ENCODE measurements around the gene CYB561A3.

The CYB561A3 gene

DNA sequence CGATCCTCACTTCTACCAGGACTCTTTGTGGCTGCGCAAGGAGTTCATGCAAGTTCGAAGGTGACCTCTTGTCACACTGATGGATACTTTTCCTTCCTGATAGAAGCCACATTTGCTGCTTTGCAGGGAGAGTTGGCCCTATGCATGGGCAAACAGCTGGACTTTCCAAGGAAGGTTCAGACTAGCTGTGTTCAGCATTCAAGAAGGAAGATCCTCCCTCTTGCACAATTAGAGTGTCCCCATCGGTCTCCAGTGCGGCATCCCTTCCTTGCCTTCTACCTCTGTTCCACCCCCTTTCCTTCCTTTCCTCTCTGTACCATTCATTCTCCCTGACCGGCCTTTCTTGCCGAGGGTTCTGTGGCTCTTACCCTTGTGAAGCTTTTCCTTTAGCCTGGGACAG is 7.0 kb upstream of the CYB561A3 start:
- DNase-seq = no peak

DNA sequence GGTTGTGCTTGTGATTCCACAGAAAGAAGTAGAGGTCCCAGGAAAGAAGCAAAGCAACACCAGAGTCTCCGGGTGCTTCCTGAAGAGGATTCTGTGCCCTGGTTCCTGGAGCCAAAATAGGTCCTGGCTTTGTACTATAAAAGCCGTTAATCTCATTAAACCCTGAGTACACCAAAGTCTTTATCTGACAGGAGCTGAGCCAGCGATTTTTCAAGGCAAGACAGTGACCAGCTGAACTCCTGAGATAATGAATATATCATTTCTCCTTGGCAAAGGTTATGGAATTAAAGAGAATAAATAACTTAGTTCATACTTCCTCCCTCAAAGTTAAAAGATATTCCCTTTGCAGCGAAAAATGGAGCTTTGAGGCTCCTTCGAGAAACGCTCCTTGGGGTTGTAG is 5.7 kb upstream of the CYB561A3 start:
- no peak for DNase-seq

DNA sequence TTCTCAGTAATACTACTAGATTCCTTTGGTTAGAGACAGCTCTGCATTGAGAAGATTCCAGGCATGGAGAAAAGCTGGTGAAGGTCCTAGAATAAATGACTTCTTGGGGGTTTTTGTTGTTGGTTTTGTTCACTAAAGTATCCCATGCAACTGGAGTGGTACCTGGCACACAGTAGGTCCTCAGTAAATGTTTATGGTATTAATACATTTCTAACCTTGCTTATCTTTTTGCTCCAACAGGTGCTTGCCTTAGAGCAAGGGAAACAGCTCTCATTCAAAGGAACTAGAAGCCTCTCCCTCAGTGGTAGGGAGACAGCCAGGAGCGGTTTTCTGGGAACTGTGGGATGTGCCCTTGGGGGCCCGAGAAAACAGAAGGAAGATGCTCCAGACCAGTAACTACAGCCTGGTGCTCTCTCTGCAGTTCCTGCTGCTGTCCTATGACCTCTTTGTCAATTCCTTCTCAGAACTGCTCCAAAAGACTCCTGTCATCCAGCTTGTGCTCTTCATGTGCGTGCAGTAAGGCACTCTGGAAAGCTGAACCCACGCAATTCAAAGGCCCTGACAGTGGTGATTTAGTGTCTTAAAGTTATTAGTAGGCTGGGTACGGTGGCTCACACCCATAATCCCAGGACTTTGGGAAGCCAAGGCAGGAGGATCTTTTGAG is 2.5 kb upstream of the CYB561A3 start:
- DNase-seq = no peak

DNA sequence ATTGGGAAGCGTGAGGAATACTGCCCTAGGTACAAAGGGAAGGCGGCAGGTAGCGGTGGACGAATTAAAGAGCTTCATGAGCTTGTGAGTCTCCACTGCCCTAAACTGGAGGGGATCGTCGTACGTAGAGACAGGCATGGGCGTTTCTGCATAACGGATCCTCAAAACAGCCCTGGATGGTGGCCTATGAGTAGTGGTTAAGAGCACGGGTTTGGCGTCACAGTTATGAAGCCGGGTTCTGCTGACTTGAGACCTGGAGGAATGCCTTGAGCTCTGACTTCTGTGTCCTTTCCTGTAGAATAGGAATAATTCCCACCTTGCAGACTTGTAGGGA is 827 bp upstream of the CYB561A3 start:
- DNase-seq = no peak

DNA sequence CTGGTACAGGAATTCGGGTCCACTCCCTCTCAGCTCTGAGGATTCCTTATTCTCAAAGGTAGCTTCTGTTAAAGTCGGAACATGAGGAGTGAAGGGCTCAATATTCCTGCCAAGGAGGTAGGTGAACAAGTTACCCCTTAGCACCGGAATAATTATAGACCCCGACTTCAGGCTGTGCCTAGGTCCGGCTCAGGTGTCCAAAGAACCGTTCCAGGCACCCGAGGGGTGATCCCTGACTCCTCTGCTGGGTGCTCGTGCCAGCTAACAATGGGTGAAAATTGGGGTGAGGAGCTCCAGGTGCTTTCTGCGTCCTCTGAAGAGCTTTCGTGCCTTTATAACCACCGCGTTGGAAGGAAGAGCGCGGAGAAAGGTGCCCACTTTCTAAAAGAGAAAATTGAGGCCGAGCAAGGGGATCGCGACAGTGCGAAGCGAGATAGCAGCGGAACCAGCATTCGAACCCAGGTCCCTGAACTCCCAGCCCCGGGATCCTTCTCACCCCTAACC is 393 bp downstream of the CYB561A3 start:
- DNase-seq = no peak

DNA sequence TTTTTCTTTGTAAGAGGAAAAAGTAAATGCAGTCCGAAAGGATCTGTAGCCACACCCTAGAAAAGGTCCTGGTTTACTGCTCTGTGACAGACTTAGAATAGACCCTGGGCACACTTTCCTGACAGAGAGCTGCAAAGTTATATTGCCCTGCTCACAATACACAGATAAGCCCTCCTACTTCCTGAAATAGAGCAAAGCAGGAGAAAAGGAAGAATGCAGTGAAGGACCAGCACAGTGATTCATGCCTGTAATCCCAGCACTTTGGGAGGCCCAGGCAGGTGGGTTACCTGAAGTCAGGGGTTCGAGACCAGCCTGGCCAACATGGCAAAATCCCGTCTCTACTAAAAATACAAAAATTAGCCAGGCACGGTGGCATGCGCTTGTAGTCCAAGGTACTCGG is 2.2 kb downstream of the CYB561A3 start:
- no peak for DNase-seq

DNA sequence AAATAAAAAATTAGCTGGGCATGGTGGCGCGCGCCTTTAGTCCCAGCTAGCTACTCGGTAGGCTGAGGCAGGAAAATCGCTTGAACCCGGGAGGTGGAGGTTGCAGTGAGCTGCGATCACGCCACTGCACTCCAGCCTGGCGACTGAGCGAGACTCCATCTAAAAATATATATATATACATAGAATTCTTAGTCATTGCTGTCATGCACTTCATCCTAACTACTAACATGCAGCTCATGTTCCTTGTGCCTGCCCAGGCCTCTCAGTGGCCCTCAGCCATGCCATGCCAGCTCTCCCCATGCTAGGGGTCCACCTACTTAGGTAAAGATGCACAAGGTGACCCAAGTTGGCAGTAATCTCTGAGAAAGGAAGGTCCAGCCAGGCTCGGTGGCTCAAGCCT is 3.1 kb downstream of the CYB561A3 start:
- DNase-seq = no peak

DNA sequence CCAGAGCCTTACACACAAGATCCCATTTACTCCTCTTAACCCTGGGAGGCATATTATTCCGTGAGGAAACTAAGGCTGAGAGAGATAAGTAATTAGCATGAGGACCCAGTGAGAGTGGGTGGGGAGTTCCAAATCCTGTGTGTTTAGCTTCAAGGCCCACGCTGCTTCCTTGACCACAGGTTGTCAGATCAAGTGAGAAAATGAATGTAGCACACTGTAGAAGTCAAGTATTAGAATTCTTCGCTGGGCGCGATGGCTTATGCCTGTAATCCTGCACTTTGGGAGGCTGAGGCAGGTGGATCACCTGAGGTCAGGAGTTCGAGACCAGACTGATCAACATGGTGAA is 3.8 kb downstream of the CYB561A3 start:
- no peak for DNase-seq

DNA sequence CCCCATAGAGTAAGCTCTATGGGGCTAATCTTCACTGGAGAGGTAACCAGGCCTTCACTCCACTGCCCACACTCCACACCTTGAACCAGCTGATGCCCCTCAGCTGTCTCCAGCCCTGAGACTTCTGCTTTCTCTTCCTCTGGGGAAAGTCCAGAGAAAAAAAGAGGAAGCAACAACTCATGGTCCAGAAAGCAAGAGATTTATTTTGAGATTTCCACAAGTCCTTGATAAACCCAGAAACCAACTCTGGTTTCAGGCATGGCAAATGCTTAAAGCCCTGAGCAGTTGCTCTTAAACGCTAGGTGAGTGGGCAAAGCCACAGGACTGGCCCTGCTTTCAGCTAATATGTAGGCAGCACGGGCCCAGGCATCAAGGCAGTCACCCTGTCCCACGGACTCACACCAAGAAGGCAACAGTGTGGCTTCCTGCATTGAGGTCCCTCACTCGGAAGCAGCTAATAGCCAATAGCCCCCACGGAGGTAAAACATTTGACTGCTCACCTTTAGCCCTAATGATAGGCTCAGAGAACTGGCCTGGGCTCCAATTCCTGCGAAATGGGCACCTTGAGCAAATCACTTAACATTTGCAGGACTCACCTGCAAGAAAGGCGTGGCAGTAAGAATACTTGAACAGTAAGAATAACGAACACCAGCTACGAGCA is 4.3 kb downstream of the CYB561A3 start:
- no peak for DNase-seq

DNA sequence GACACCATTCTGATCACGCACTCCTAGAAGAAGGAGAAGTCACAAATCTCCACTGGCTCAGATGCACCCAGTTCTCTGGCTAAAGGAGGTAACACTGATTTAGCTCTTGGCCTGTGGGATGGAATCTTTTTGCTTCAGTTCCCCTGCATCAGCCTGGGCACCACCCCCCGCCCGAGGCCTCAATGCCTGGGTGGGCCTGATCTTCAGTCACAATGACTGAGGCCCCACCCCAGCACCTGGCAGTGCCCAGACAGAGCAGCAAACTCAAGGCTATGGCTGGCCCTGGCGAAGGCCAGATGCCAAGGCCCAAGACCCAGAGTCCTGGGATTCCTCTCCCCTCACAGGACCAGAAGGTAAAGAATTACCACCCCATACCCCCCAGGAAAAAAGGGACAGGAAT is 5.0 kb downstream of the CYB561A3 start:
- no peak for DNase-seq

DNA sequence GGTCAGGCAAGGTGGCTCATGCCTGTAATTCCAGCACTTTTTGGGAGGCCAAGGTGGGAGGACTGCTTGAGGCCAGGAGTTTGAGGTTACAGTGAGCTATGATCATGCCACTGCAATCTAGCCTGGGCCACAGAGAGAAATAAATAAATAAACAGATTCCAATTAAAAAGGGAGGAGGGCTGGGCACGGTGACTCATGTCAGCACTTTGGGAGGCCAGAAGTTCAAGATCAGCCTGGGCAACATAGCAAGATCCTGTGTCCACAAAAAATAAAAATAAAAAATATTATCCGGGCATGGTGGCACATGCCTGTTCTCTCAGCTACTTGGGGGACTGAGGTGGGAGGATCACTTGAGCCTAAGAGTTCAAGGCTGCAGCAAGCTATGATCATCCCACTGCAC is 7.5 kb downstream of the CYB561A3 start:
- DNase-seq = no peak

DNA sequence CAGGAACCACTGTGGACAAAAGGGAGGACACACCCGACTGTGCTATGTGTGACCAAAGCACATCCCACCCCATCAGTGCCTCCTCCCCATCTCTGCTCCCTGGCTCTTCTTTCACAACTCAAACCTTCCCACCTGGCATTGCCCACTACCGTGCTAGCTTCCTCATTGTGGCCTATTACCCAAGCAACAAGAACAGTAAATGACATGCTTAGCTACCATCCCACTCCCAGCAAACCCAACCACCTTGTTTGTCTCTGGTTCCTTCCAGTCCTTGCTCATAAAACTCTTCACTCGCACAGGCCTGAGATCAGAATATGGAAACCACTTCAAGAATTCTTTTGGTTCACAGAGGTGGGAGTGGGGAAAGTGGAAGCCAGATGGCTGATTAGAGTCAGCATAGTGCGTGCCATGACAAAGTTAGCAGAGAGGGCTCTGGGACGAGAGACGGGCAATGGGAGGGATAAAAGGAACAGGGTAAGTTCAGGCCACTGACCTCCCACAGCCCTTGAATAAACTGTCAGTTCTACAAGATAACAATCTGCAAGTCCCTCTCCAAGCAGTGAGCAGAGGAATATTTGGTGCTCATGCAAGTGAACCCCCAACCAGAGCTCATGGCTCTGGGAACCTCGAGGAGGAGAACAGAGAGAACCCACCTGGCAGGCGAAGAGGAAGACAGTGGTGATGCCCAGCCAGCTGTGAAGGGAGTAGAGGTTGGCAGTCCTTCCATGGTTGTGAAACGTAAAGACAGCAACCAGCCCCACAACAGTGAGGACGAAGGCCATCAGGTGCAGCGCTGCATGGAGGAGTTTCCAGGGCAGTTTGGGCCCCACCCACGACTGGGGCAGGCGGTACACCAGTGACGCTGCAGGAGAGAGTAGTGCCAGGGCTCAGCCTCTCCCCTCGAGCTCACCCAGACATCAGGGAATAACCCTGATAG is 8.3 kb downstream of the CYB561A3 start:
- DNase-seq = no peak

DNA sequence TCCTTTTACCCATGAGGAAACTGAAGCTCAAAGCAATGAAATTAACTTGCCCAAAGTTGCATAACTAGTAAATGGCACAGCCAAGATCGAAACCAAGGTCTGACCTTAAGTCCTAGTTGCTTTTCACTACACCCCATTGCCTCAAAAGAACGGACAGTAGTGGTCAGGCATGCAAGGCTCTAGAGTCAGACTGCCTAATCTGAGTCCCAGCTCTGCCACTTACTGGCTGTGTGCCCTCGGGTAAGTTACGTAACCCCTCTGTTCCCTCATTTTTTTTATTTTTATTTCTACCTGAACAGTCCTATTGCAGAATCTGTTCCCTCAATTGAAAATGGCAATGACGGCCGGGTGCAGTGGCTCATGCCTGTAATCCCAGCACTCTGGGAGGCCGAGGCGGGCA is 9.6 kb downstream of the CYB561A3 start:
- DNase-seq = no peak

DNA sequence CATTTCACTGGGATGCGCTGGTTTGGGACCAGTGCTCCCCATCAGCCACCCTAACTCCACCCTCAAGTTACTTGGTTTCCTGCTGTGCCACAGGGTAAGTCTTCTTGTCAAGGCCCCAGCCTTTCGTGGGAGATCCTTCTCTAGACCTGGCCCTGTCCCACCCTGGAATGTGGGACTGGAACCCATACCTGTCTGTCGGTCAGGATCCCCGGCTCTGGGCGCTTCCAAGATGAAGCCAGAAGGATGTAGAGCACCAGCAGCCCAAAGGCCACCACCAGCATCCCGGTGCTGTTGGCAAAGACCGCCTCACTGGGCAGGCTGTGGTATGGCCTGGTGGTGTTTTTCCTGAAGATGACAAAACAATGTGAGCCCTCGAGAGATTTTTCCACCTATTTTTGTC is 10.9 kb downstream of the CYB561A3 start:
- no peak for DNase-seq

DNA sequence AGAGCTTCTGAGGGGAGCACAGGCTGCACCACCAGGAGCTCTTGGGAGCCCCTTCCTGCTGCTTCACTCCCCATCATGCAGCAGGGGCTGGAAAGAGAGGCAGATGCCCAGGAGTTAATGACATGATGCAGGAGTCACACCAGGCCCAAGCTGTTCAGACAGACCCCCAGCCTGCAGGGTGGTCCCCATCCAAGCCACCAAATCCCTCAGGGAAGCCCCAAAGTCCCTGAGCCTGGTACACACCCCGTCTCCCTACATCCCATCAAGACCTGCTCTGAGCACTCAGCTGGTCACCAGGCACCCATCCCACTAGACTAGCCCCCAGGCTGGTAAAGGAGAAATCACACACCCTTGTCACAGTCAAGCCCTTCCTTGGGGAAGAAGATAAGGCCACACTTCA is 11.3 kb downstream of the CYB561A3 start:
- no peak for DNase-seq

DNA sequence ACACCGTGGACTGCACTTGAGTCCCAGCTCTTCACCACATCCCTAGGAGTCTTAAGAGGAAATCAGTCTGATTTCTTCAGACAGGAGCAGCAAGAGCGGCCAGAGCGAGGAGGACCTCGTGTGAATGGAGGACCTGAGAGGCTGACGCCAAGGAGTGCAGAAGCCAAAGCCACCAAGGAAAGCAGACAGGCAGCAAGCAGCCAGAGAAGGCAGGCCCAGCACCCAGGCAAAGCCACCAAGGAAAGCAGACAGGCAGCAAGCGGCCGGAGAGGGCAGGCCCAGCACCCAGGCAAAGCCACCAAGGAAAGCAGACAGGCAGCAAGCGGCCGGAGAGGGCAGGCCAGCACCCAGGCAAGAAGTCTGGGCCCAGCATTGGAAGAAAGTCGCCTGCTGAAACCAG is 11.8 kb downstream of the CYB561A3 start:
- no peak for DNase-seq

DNA sequence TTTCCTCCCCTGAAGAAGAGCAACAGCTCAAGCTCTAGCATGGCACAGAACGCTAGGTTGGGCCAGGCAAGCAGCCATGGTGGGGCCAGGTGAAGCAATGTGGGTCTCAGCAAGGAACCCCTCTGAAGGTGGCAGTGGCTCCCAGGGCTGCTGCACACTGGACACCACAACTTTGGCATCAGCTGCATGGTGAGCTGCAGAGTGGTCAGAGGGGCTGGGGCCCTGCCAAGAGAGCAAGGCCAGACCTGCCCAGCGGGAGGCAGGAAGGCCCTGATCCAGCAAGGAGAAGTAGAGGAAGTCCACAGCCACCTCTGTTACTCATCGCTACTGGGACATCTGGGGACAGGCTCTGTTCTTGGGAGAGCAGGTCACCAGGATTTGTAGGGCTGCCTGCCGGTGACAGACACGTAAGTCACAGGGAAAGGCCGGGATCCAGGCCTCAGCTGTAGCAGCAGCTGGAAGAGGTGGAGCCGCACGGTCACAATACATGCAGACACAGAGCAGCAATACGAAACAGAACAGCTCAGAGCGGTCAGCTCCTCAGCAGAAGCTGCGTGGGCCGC is 12.4 kb downstream of the CYB561A3 start:
- DNase-seq = no peak

DNA sequence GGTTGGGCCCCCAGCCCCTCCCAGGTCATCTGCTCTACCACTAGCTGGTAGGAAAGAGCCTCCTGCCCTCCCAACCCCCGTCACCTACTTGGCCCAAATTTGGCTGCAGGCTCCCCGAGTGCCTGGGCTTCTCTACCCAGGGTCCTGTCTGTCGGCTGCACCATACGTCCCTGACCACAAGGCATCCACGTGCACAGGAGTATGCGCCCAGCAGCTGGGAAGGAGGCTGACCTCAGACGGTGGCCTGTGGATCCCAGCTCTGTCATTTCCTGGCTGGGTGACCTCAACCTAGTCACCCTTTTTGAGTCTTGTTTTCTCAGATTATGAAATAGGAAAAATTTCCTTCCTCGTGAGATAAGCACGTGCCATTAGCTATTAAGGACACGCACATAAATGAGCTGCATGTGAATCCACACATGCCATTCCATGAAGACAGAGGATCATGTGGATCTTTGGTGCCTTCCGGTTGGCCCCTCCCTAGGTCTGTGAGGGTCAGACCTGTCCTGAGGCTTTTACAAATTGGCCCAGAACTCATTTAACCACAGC is 13.7 kb downstream of the CYB561A3 start:
- no peak for DNase-seq

DNA sequence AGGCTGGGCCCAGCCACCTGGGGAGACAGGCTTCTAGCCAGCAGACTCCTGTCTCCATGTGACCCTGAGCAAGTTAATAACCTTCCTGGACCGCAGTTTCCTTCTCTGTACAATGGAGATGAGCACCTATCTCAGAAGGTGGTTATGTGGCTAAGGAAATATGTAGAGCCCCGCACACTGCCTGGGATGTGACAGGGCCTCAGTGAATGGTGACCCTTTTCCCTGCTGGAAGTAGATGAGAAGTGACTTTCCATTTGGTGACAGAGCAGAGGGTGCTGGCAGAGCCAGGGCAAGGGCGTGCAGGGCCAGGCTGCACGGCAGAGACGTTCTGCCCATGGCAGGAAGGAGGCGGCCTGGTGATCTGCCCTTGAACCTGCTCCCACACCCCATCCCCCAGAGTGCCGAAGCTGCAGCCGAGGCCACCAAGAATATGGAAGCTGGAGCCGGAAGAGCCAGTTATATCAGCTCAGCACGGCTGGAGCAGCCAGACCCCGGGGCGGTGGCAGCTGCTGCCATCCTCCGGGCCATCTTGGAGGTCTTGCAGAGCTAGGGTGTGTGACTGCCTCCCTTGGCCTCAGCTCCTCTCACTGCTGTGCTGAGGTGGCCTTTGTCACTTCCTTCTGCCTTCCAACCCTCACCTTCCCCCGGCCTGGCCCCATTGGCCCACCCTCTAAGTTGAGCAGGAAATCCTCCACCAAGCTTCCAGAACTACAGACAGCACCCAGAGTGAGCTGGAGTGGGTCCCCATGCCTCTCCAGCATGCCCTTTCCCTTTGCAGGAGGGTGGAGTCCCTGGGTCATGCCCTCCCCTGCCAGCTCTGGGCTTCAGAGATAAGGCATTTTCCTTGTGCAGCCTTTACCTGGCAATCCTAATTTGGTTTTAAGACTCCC is 15.5 kb downstream of the CYB561A3 start:
- DNase-seq = no peak

DNA sequence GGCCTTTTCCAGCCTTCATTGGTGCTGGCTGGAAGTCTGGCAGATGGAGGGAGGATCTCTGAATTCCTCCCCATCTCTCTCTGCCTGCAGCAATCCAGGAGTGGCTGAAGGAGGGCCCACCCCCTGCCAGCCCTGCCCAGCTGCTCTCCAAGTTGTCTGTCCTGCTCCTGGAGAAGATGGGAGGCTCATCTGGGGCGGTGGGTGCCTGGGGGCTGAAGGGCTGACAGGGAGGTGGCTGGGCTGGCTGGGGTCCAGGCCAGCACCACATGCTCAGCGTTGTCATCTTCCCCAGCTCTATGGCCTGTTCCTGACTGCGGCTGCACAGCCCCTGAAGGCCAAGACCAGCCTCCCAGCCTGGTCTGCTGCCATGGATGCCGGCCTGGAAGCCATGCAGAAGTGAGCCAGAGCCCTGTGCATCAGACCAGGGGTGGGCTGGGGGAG is 16.5 kb downstream of the CYB561A3 start:
- DNase-seq = no peak

DNA sequence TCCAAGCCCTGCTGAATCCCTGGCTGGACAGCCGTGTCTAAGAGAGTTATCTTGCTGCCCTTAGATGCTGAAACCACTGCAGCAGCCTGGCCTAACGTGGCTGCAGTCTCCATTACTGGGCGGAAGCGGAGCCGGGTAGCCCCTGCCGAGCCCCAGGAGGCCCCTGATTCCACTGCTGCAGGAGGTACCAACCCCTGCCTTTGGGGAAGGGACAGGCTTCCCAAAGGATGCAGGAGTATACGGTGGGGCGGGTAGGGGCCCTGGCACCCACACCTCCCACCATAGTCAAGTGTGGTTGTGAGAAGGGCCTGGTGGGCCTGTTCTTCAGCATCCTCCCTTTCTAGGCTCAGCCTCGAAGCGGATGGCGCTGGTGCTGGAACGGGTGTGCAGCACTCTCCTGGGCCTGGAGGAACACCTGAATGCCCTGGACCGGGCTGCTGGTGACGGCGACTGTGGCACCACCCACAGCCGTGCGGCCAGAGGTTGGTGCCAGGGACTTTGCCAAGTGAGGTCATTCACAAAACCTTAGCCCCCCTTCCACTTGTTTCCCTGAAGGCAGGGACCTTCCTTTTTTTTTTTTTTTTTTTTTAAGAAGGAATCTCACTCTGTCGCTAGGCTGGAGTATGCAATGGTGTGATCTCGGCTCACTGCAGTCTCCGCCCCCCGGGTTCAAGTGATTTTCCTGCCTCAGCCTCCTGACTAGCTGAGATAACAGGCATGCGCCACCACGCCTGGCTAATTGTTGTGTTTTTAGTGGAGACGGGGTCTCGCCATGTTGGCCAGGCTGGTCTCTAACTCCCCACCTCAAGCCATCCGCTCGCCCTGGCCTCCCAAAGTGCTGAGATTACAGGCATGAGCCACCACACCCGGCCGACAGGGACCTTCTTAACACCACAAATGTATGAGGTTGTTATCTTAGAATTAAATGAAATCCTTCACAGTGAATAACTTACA is 17.6 kb downstream of the CYB561A3 start:
- no peak for DNase-seq

Data from NCI-H187 treated with DMSO at 0.1 percent for 48 hours (cell line).